ENCODE results near the gene THSD4. TPM values are rescaled to one million over a fixed set of nuclear protein-coding genes. Genes with fewer than 3 reads are reported as not detected.
"Not testable (repeated sequence)": the region's sequence is repeated elsewhere in the genome, so short reads cannot be mapped to it uniquely, and the experiment has no call there.

THSD4 gene
- total RNA-seq, 1 experiment from 2014 or later, result 29.3 TPM

- Histone ChIP-seq H3F3A (ENCODE audit: insufficient read depth, low read depth) (no peaks in the 10 kb centered on the region), H3K4me2 (no peak overlapping the region), H3K4me3 (no peak overlapping the region), H3K27ac (no peak overlapping the region), H3K79me2 (ENCODE audit: low read depth) (no peaks in the 10 kb centered on the region), H2AFZ (no peak overlapping the region), H3K9me2 (ENCODE audit: insufficient read depth) (no peaks in the 10 kb centered on the region), H3K9me3 (ENCODE audit: insufficient read depth, low read depth) (no peaks in the 10 kb centered on the region), H4K20me1 (ENCODE audit: insufficient read depth) (no peaks in the 10 kb centered on the region), H3K36me3 (ENCODE audit: low read depth) (no peaks in the 10 kb centered on the region), H3K4me1 (replicated peaks; ENCODE audit: insufficient read depth) (peaks cover 8% of the 10 kb centered on the region), H3K27me3 (ENCODE audit: insufficient read depth, low read depth) (no peaks in the 10 kb centered on the region)
- CTCF ChIA-PET, result interaction anchor here (0.6 kb wide), 1 partner anchor 69 kb away, joined by 3 read pairs; no protein-coding TSS in a partner anchor
- BruUV-seq (replicated peaks), result no TSS peak
- intact Hi-C loops (cut with micrococcal nuclease; ENCODE audit: unreplicated experiment), result no loop called here
- POLR2A ChIA-PET (ENCODE audit: unreplicated experiment), result no interaction called here
- no peak for DNase-seq
- no peak for TF ChIP-seq EZH2 (IDR thresholded peaks at IDR 0.05; ENCODE audit: low read depth)
- TF ChIP-seq, protein P1, sequence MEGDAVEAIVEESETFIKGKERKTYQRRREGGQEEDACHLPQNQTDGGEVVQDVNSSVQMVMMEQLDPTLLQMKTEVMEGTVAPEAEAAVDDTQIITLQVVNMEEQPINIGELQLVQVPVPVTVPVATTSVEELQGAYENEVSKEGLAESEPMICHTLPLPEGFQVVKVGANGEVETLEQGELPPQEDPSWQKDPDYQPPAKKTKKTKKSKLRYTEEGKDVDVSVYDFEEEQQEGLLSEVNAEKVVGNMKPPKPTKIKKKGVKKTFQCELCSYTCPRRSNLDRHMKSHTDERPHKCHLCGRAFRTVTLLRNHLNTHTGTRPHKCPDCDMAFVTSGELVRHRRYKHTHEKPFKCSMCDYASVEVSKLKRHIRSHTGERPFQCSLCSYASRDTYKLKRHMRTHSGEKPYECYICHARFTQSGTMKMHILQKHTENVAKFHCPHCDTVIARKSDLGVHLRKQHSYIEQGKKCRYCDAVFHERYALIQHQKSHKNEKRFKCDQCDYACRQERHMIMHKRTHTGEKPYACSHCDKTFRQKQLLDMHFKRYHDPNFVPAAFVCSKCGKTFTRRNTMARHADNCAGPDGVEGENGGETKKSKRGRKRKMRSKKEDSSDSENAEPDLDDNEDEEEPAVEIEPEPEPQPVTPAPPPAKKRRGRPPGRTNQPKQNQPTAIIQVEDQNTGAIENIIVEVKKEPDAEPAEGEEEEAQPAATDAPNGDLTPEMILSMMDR (conservative IDR thresholded peaks at IDR 0.05), result no peak
Measured at GRCh38 chr15:71718116-71718910, 603.0 kb downstream of the THSD4 start.

DNA sequence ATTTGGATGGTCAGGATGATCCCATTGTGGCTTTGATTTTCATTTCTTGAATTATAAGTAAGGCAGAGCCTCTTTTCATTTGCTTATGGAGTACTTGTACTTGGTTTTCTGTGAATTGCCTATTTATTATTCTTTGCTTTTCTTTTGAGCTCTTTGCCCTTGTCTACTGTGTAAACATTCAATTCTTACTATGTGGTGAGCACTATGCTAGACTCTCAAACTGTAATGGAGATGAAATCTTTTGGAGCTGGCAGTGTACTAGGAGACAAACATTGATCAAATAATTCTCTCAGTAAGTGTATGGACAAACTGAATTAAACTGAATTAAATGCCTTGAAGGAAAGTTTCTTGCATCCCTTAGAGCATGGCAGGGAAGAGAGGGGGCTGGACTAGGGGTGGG, 608.1 kb downstream of the THSD4 start:
- intact Hi-C loops (cut with micrococcal nuclease; ENCODE audit: unreplicated experiment), result no loop called here
- ChIA-PET CTCF (no interaction called here), POLR2A (ENCODE audit: unreplicated experiment) (no interaction called here)
- H3K4me2 ChIP-seq, result no peak overlapping the region
- no peak overlapping the region for H3K27ac ChIP-seq
- H4K20me1 ChIP-seq (ENCODE audit: insufficient read depth), result no peaks in the 10 kb centered on the region
- TF ChIP-seq EZH2 (IDR thresholded peaks at IDR 0.05; ENCODE audit: low read depth), result no peak
- H3F3A ChIP-seq (ENCODE audit: insufficient read depth, low read depth), result no peaks in the 10 kb centered on the region
- H3K4me1 ChIP-seq (replicated peaks; ENCODE audit: insufficient read depth), result no peaks in the 10 kb centered on the region
- H3K4me3 ChIP-seq, result no peak overlapping the region
- no peaks in the 10 kb centered on the region for H3K9me2 ChIP-seq (ENCODE audit: insufficient read depth)
- H3K27me3 ChIP-seq (ENCODE audit: insufficient read depth, low read depth), result no peaks in the 10 kb centered on the region
- no peak overlapping the region for H2AFZ ChIP-seq
- H3K36me3 ChIP-seq (ENCODE audit: low read depth), result no peaks in the 10 kb centered on the region
- H3K9me3 ChIP-seq (ENCODE audit: insufficient read depth, low read depth), result no peaks in the 10 kb centered on the region
- DNase-seq, result no peak
- BruUV-seq (replicated peaks), result no TSS peak
- no peaks in the 10 kb centered on the region for H3K79me2 ChIP-seq (ENCODE audit: low read depth)

DNA sequence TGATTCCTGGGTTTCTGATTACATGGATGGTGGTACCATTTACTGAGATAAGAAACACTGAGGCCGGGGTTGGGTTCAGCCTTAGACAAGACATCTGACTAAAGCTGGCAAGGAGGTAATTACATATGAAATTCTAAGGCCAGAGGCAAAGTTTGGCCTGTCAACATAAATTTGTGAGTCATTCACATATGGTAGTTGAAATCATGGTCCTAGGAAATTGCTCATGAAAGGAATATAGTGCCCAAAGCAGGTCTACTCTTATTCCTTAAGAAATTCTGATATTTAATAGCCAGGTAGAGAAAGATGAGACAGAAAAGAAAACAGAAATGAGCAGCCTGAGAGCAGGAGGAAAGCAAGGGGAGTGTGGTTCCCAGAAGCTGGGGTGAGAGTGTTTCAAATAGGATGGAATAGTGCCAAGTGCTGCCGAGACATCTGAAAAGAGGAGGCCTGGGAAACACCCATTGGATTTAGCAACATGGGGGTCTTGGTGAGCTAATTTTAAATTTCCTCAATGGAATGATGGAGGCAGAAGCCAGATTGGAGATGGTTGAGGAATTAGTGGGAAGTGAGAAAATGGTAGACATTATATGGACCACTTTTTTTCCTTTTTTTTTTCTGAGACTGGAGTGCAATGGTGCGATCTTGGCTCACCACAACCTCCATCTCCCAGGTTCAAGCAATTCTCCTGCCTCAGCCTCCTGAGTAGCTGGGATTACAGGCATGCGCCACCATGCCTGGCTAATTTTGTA, 610.1 kb downstream of the THSD4 start:
- BruUV-seq (replicated peaks); H3F3A ChIP-seq (ENCODE audit: insufficient read depth, low read depth); H3K4me3 ChIP-seq; H3K9me3 ChIP-seq (ENCODE audit: insufficient read depth, low read depth); H3K36me3 ChIP-seq (ENCODE audit: low read depth); H3K9me2 ChIP-seq (ENCODE audit: insufficient read depth); H3K4me2 ChIP-seq; H4K20me1 ChIP-seq (ENCODE audit: insufficient read depth); DNase-seq; H3K4me1 ChIP-seq (replicated peaks; ENCODE audit: insufficient read depth); POLR2A ChIA-PET (ENCODE audit: unreplicated experiment); H2AFZ ChIP-seq; H3K27me3 ChIP-seq (ENCODE audit: insufficient read depth, low read depth); intact Hi-C loops (cut with micrococcal nuclease; ENCODE audit: unreplicated experiment); H3K79me2 ChIP-seq (ENCODE audit: low read depth); H3K27ac ChIP-seq: not testable (repeated sequence)
- CTCF ChIA-PET, result interaction anchor here (0.7 kb wide), 1 partner anchor 154 kb away, joined by 3 read pairs; no protein-coding TSS in a partner anchor

GRCh38 chr15:71728881-71729280, 613.6 kb downstream of the THSD4 start:
- Histone ChIP-seq H3K27me3 (ENCODE audit: insufficient read depth, low read depth) (no peaks in the 10 kb centered on the region), H3K4me3 (no peak overlapping the region), H4K20me1 (ENCODE audit: insufficient read depth) (no peaks in the 10 kb centered on the region), H3K36me3 (ENCODE audit: low read depth) (no peaks in the 10 kb centered on the region), H3K9me3 (ENCODE audit: insufficient read depth, low read depth) (no peaks in the 10 kb centered on the region), H3K4me2 (no peak overlapping the region), H2AFZ (no peak overlapping the region), H3K9me2 (ENCODE audit: insufficient read depth) (no peaks in the 10 kb centered on the region), H3K79me2 (ENCODE audit: low read depth) (no peaks in the 10 kb centered on the region), H3F3A (ENCODE audit: insufficient read depth, low read depth) (no peaks in the 10 kb centered on the region; the same call in 1 of the 2 replicates), H3K4me1 (replicated peaks; ENCODE audit: insufficient read depth) (no peaks in the 10 kb centered on the region), H3K27ac (no peak overlapping the region)
- POLR2A ChIA-PET (ENCODE audit: unreplicated experiment), result no interaction called here
- TF ChIP-seq, protein P1 (conservative IDR thresholded peaks at IDR 0.05), result no peak
- TF ChIP-seq EZH2 (IDR thresholded peaks at IDR 0.05; ENCODE audit: low read depth), result no peak
- no peak for DNase-seq
- CTCF ChIA-PET, result no interaction called here
- intact Hi-C loops (cut with micrococcal nuclease; ENCODE audit: unreplicated experiment), result no loop called here
- no TSS peak for BruUV-seq (replicated peaks)
